ENCODE measurements around the gene MAGI2.

Gene MAGI2

DNA sequence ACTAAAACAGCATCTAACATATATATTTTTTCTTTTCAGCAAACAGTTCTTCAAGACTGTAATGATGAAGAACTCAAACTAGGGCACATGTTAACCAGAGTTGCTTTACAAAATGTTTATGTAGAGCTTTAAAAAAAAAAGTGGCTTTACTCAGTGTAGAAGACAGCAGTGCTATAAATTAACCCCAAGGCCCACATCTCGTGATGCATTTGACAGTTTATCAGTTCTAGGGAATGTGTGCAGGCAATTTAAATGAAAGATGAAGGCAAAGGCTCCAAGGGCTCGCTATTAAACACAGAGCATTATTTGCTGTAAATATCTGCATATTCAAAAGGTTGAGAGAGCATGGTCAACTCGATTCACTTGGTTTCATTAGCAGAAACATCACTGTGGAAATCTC lies 558.1 kb downstream of the MAGI2 start:
- DNase-seq = no peak

GRCh38 chr7:78879206-78879605 lies 574.3 kb downstream of the MAGI2 start:
- DNase-seq = no peak

DNA sequence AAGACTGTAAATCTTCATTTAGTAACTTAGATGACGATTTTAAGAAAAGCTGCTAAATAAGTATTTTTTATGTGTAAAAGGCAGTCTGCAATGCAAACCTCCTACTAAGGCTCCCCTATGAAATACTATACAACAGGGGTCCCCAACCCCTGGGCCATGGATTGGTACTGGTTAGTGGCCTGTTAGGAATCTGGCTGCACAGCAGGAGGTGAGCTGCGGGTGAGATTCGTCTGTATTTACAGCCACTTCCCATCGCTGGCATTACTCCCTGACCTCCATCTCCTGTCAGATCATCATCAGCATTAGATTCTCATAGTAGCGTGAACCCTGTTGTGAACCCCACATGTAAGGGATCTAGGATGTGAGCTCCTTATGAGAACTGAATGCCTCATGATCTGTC lies 580.4 kb downstream of the MAGI2 start:
- no peak for DNase-seq

DNA sequence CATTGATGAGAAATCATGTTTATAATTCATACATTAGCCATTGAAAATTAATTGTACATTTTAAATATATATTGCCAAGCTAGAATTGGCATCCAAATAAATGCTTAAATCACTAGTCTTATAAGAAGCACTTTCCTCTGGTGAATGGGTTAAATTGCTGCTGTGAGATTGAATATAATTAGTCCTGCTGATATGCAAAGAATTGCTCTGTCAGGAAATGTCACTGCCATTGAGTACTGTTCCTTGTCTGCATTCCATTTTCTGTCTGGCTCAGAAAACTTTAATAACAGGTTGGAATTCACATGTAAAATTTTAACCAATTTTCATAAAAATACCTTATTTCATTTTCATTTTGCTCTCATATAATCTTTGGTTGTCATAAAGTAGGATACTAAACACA lies 589.1 kb downstream of the MAGI2 start:
- no peak for DNase-seq

GRCh38 chr7:78863281-78863680 lies 590.2 kb downstream of the MAGI2 start:
- no peak for DNase-seq

DNA sequence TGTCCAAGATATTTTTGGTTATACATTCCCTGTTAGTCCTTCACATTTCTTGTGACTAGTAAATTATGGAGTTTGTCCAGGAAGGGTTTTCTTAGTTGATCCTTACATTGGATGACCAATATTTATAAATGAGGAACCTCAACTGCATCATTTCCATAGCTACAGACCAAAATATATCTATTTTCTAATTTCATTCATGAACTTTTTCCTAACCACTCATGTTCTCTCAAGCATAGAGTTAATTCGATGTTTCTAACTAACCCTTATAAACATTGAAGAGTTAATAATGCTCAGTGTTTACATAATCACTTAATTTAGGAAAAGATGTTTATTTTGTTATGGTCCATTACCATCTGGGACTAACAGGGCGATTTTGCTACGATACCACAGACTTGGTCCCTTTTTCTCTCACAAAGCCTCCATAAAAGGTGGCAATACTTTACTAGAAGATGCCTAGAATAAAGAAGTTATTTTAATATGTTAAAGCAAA lies 591.0 kb downstream of the MAGI2 start:
- no peak for DNase-seq

GRCh38 chr7:78852951-78853350 lies 600.5 kb downstream of the MAGI2 start:
- DNase-seq = no peak

DNA sequence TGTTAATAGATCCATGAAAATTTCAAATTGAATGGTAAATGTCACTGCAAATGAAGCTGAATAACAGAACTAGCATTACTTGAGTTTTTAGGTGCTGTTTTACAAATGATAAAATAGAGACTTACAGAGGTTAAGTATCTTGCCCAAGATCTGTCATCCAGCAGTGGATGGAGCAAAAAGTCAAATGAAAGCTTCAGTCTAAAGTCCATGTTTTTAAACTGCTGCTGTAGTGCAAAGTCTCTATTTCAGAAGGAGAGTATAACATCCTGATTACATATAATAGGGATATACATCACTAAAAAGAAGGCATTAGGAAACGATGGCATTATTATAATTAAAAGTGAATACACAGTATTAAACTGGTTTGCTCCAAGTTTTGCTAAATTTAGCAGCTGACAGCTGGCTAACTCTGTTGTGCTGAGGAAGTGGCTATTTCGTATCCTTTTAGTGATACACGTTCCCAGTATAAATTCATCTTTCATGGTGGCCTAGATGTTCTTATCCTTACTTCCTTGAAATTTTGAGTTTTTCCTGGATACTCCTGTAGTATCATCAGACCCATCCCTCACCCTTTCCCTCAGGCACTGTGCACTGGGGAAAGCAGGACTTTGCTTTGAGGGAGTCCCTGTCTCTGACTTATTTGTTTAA lies 603.2 kb downstream of the MAGI2 start:
- no peak for DNase-seq

GRCh38 chr7:78845155-78845554 lies 608.3 kb downstream of the MAGI2 start:
- DNase-seq = no peak

DNA sequence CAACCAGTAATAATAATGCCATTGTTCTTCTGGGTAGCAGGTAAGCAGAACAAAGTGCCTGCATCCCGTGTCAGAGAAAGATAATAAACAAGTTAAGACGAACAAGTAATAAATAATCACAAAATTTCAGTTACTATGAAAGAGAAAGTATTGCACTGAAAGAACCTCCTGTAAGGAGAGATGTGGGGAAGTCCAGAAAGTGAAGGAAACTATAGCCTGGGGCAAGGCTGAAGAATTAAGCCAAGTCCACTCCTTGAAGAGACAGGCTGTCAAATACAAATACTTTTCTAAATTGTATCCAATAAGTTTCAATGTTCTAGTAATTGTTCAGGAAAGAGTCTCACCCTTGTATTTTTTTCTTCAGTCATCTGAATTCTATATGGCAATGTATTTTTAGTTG lies 611.4 kb downstream of the MAGI2 start:
- DNase-seq = no peak

- DNase-seq = no peak
Observed at GRCh38 chr7:78835897-78836296, 617.6 kb downstream of the MAGI2 start.

DNA sequence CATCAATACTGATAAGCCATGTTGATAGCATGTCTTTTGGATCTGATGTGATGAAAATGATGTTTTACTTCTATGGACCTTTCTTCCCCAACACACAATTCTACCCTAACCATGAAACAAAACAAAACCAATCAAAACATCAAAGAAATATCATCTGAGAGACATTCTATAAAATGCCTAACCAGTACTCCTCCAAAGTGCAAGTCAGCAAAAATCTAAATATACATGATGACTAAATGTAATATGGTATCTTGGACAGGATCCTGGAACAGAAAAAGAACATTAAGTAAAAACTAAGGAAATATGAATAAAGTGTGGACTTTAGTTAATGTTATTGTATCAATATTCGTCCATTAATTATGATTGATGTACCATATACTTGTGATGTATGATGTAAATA lies 625.1 kb downstream of the MAGI2 start:
- no peak for DNase-seq

DNA sequence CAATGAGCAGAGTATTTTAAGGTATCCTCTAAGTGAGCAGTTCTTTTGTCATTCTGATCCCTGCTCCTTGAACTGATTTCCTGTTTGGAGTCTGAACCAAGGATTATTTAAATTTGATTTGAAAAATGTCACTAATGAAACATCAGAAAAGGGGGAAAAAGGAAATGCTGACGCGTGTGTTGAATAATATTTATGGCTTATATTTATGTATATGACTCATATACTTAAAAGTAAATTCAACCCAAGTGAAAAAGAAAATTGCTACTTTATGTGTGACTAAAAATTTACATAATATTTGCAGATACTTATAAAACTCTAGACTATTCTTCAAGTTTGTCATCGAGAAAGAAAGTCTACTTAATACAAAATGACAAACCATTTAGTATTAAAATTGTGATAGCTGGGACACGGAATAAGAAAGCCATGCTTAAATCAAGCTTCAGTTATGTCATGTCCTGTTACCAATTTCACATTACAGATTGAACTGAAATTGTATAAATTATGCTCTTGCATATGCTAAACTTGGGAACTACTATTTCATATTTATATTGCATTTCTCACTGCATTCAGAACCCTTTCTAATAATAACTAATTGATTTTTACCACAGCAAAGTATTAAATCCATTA lies 649.9 kb downstream of the MAGI2 start:
- DNase-seq = no peak

GRCh38 chr7:78794101-78794500 lies 659.4 kb downstream of the MAGI2 start:
- DNase-seq = no peak

DNA sequence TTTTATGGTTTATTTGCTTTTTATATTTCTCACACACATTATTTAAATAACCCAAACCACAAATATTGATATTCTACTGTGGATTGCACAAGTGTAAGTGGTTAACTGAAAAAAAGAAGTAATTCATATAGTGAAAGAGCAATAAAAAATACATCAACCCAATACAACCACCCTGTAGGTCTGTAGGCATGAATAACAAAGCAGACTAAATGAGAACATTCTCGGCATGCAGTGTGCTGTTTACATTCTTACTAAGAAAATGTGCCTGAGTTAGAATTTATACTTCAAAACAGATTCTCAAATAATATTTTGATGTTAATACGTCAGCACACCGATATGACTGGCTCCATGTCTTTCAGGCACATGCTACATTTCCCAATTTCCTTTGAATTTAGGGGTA lies 660.8 kb downstream of the MAGI2 start:
- DNase-seq = no peak

DNA sequence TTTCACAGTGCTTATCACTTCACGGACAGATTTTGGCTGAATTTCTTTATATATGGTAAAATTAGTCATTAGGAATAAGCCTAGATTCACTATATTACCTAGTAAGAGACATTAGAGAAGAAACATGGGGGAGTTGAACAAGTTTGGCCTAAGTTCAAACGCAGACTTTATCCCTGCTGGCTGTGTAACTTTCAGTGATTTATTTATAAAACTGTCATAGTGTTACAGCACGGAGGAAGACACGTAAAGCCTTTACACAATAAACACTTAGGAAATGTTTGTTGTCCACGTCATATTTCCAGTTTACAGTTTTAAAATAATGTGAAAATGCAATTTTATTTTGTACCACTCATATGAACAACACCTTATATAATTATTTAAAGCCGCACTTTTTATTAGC lies 661.5 kb downstream of the MAGI2 start:
- DNase-seq = no peak

DNA sequence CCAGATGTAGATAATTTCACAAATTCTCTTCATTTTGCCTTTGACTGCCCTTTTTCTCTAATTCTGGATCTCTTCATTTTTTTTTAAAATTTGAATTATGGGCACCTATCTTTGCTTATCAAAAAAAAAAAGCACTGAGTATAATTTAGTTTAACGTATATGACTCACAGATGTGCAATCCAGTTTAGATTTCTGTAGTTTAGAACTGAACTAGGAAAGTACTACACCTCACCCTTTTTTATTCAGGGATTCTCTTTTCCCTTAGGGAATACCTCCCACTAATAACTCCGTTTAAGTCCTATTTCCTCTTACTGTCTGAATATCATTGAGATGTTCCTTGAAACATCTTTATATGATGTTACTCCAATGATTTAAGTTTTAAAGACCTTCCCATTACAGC lies 665.0 kb downstream of the MAGI2 start:
- DNase-seq = no peak

DNA sequence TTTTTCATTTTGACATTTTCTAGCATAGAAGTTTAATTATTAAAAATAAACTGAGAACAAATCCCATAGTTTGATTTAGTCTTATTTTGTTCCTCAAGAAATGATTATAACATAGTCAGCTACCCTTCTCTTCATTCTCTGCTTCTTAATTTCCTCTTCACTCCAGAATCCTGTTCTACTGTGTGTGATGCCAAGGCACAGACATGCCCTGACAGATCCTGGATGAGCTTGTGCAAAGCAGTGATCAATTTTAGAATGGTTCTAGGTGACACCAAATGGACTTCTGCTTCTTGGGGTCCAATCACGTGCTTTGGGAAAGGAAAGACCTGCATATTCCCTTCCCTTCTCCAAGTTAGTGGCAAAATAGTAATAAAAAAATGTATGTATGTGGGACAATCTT lies 665.6 kb downstream of the MAGI2 start:
- DNase-seq = no peak

GRCh38 chr7:78786055-78786454 lies 667.4 kb downstream of the MAGI2 start:
- no peak for DNase-seq

- DNase-seq = no peak
Observed at GRCh38 chr7:78783179-78783962, 670.1 kb downstream of the MAGI2 start.

DNA sequence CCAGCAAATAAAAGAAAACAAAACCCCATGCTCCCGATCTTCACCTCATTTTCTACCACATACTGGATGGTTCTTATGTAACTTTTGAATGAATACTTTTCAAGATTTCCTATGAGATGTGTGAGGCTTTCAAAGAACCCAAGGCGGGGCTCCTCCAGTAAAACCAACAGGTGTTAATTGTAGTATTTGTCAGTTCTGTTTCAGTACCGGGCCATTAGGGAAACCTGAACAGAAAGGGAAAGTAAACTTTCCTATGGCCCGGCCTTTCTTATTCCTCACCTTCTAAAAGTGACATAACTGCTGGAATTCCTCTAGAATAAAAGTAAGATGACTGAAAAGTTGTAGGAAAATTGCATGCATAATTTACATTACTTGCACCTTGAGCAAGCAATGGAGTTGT lies 672.9 kb downstream of the MAGI2 start:
- DNase-seq = no peak

DNA sequence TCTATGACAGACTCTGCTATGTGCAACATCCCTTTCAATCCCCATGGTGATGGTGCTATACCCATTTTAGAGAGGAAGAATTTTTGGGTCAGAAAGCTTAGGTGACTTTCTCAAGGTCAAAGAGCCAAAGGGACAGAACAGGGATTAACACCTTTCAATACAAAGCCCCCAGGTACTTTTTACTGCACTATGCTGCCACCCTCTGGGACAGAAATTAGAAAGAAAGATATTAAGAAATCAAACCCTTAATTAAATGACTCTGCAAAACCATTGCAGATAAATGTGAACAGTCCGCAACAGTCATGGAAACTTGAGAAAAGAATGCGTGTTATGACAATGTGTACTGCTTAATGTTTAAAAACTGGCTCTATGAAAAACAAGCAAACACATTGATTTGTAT lies 673.7 kb downstream of the MAGI2 start:
- DNase-seq = no peak

GRCh38 chr7:78777829-78778228 lies 675.6 kb downstream of the MAGI2 start:
- no peak for DNase-seq

Data from RPMI8226 (cell line).